HEK293 (cell line): ENCODE data around the gene PSMD8.
A peak's percentile ranks its signal among the peaks of the same experiment; 100 is the strongest.

Experiments used
- CTCF ChIA-PET: fragments of 350-600 bp; formaldehyde crosslinking; extraction: SDS; loops from one replicate; lab custom pipeline; 2021; ENCODE audit warnings: antibody characterized with exemption; lab: Yijun Ruan, JAX
- POLR2A ChIA-PET: fragments of 300-600 bp; formaldehyde crosslinking; extraction: SDS; loops from one replicate; lab custom pipeline; 2020; ENCODE audit warnings: antibody characterized with exemption, inconsistent platforms; lab: Yijun Ruan, JAX
- H3K27ac ChIP-seq: fragments of 200-500 bp; sonication (Bioruptor generic); 2 replicates; pipeline ENCODE4 v1.5.1; 2014; ENCODE audit warnings: low read depth, low read length, control low read depth, inconsistent platforms; ENCODE audit errors: extremely low read depth
- H3K36me3 ChIP-seq, 2 experiments: fragments of 200-500 bp in 1 of 2; sonication (Bioruptor generic) in 1 of 2; 1 replicate in 1 of 2; 2 replicates in 1 of 2; pipeline ENCODE4 v1.5.1; 2014 to 2017; ENCODE audit warnings: inconsistent platforms in 2 of 2, low read length in 2 of 2; ENCODE audit not compliant: control insufficient read depth in 2 of 2, insufficient read depth in 1 of 2
- H3K4me1 ChIP-seq: fragments of 200-500 bp; sonication (Bioruptor generic); 2 replicates; pipeline ENCODE4 v1.5.1; 2014; ENCODE audit warnings: mild to moderate bottlenecking, low read length, inconsistent platforms; ENCODE audit not compliant: control insufficient read depth, insufficient read depth
- H3K4me3 ChIP-seq: 2 replicates; pipeline ENCODE4 v1.5.1; 2011; ENCODE audit warnings: low read depth, mild to moderate bottlenecking, control low read depth, low read length, moderate library complexity
- H3K9me3 ChIP-seq: fragments of 200-500 bp; sonication (Bioruptor generic); 2 replicates; pipeline ENCODE4 v1.5.1; 2014; ENCODE audit warnings: low read depth, low read length, inconsistent platforms; ENCODE audit not compliant: control insufficient read depth, insufficient read depth
- EGR2 ChIP-seq: fragments of 450-650 bp; formaldehyde crosslinking; IDR thresholded peaks from 2 replicates; pipeline ENCODE4 v1.5.1; 2016; ENCODE audit warnings: low read depth, missing biosample characterization, missing genetic modification characterization
- FEZF1 ChIP-seq: fragments of 450-650 bp; formaldehyde crosslinking; IDR thresholded peaks from 2 replicates; pipeline ENCODE4 v1.5.1; 2016; ENCODE audit warnings: missing biosample characterization, missing genetic modification characterization
- OVOL3 ChIP-seq: fragments of 450-650 bp; formaldehyde crosslinking; IDR thresholded peaks from 2 replicates; pipeline ENCODE4 v1.5.1; 2016; ENCODE audit warnings: missing biosample characterization, missing genetic modification characterization
- ZBTB26 ChIP-seq: fragments of 450-650 bp; formaldehyde crosslinking; optimal IDR thresholded peaks from 2 replicates; pipeline ENCODE3; 2016; ENCODE audit warnings: missing biosample characterization, mild to moderate bottlenecking, missing genetic modification characterization
- ZBTB6 ChIP-seq: fragments of 450-650 bp; formaldehyde crosslinking; IDR thresholded peaks from 2 replicates; pipeline ENCODE4 v1.5.1; 2017; ENCODE audit warnings: missing biosample characterization, missing genetic modification characterization
- ZEB2 ChIP-seq: fragments of 450-650 bp; formaldehyde crosslinking; IDR thresholded peaks from 2 replicates; pipeline ENCODE4 v1.5.1; 2016; ENCODE audit warnings: missing biosample characterization, missing genetic modification characterization
- ZFP37 ChIP-seq: fragments of 450-650 bp; formaldehyde crosslinking; IDR thresholded peaks from 2 replicates; pipeline ENCODE4 v1.5.1; 2016; ENCODE audit warnings: missing biosample characterization, missing genetic modification characterization
- ZNF121 ChIP-seq: fragments of 450-650 bp; formaldehyde crosslinking; IDR thresholded peaks from 2 replicates; pipeline ENCODE4 v1.5.1; 2016; ENCODE audit warnings: missing biosample characterization, missing genetic modification characterization
- ZNF16 ChIP-seq: fragments of 450-650 bp; formaldehyde crosslinking; IDR thresholded peaks from 2 replicates; pipeline ENCODE4 v1.5.1; 2016; ENCODE audit warnings: low read depth, missing biosample characterization, missing genetic modification characterization
- ZNF221 ChIP-seq: fragments of 450-650 bp; formaldehyde crosslinking; IDR thresholded peaks from 2 replicates; pipeline ENCODE4 v1.5.1; 2017; ENCODE audit warnings: missing biosample characterization, missing genetic modification characterization, borderline replicate concordance
- ZNF404 ChIP-seq: fragments of 450-650 bp; formaldehyde crosslinking; IDR thresholded peaks from 2 replicates; pipeline ENCODE4 v1.5.1; 2017; ENCODE audit warnings: missing biosample characterization, missing genetic modification characterization
- ZNF501 ChIP-seq: fragments of 450-650 bp; formaldehyde crosslinking; IDR thresholded peaks from 2 replicates; pipeline ENCODE4 v1.5.1; 2016; ENCODE audit warnings: missing biosample characterization, missing genetic modification characterization
- ZNF513 ChIP-seq: fragments of 450-650 bp; IDR thresholded peaks from 2 replicates; pipeline ENCODE4 v1.5.1; 2018; ENCODE audit warnings: missing biosample characterization, missing genetic modification characterization
- ZNF518A ChIP-seq: fragments of 450-650 bp; formaldehyde crosslinking; conservative IDR thresholded peaks from 2 replicates; pipeline ENCODE4 v1.5.1; 2016; ENCODE audit warnings: low read depth, missing biosample characterization, missing genetic modification characterization
- ZNF571 ChIP-seq: fragments of 450-650 bp; formaldehyde crosslinking; IDR thresholded peaks from 2 replicates; pipeline ENCODE4 v1.5.0; 2017; ENCODE audit warnings: missing biosample characterization, missing genetic modification characterization
- ZNF621 ChIP-seq: fragments of 450-650 bp; formaldehyde crosslinking; IDR thresholded peaks from 2 replicates; pipeline ENCODE4 v1.5.1; 2017; ENCODE audit warnings: missing biosample characterization, missing genetic modification characterization
- ZNF645 ChIP-seq: fragments of 450-650 bp; formaldehyde crosslinking; IDR thresholded peaks from 2 replicates; pipeline ENCODE4; 2016; ENCODE audit warnings: missing biosample characterization, missing genetic modification characterization
- ZNF704 ChIP-seq: fragments of 450-650 bp; formaldehyde crosslinking; IDR thresholded peaks from 2 replicates; pipeline ENCODE4 v1.5.1; 2016; ENCODE audit warnings: missing biosample characterization, missing genetic modification characterization
- ZNF791 ChIP-seq: fragments of 450-650 bp; formaldehyde crosslinking; IDR thresholded peaks from 2 replicates; pipeline ENCODE4 v1.5.1; 2016; ENCODE audit warnings: missing biosample characterization, missing genetic modification characterization
- ZNF843 ChIP-seq: fragments of 450-650 bp; formaldehyde crosslinking; IDR thresholded peaks from 2 replicates; pipeline ENCODE4 v1.5.1; 2016; ENCODE audit warnings: missing biosample characterization, missing genetic modification characterization
- ZSCAN18 ChIP-seq: fragments of 450-650 bp; formaldehyde crosslinking; IDR thresholded peaks from 2 replicates; pipeline ENCODE4 v1.5.1; 2016; ENCODE audit warnings: missing biosample characterization, missing genetic modification characterization
- ZSCAN30 ChIP-seq: fragments of 450-650 bp; IDR thresholded peaks from 2 replicates; pipeline ENCODE4 v1.5.1; 2018; ENCODE audit warnings: missing biosample characterization, mild to moderate bottlenecking, missing genetic modification characterization, moderate library complexity

Gene PSMD8

GRCh38 chr19:38430931-38431330, 56.6 kb downstream of the PSMD8 start:
- H3K9me3 ChIP-seq: no peaks in the 10 kb centered on the region
- peaks cover 12% of the 10 kb centered on the region for H3K4me1 ChIP-seq
- TF ChIP-seq ZNF221 (tag by site-specific recombination) (no peak), ZNF121 (tag by site-specific recombination) (peak; percentile 95)
- H3K4me3 ChIP-seq: no peak overlapping the region
- H3K36me3 ChIP-seq: no peaks in the 10 kb centered on the region; a peak in 1 of 3 replicates
- H3K27ac ChIP-seq: no peak overlapping the region
- ChIA-PET POLR2A (no interaction called here), CTCF (interaction anchor here (0.6 to 0.7 kb wide), 3 partner anchors 50 to 1172 kb away, joined by 3 read pairs; no protein-coding TSS in a partner anchor)

- H3K4me1 ChIP-seq: peaks cover 12% of the 10 kb centered on the region
- H3K36me3 ChIP-seq: no peaks in the 10 kb centered on the region; a peak in 1 of 3 replicates
- no peaks in the 10 kb centered on the region for H3K9me3 ChIP-seq
- POLR2A ChIA-PET: no interaction called here
- TF ChIP-seq ZNF513: no peak
- TF ChIP-seq ZFP37 (tag by site-specific recombination): no peak
- no peak for TF ChIP-seq EGR2 (tag by site-specific recombination)
- TF ChIP-seq ZNF645 (tag by site-specific recombination): no peak
- TF ChIP-seq ZNF518A (tag by site-specific recombination): no peak
- no peak for TF ChIP-seq ZNF843 (tag by site-specific recombination)
- no peak for TF ChIP-seq ZSCAN18
- TF ChIP-seq ZNF791 (tag by site-specific recombination): no peak
- no peak for TF ChIP-seq OVOL3 (tag by site-specific recombination)
- no peak for TF ChIP-seq ZNF16
- no peak for TF ChIP-seq ZNF404 (tag by site-specific recombination)
- TF ChIP-seq ZEB2 (tag by site-specific recombination): no peak
- no peak for TF ChIP-seq ZNF571 (tag by site-specific recombination)
- no peak for TF ChIP-seq FEZF1
- TF ChIP-seq ZNF621 (tag by site-specific recombination): no peak
- no peak for TF ChIP-seq ZNF704
- TF ChIP-seq ZBTB6 (tag by site-specific recombination): no peak
- TF ChIP-seq ZNF501 (tag by site-specific recombination): no peak
- TF ChIP-seq ZBTB26 (tag by site-specific recombination): no peak
- no peak for TF ChIP-seq ZSCAN30 (tag by site-specific recombination)
- CTCF ChIA-PET: interaction anchor here (1.3 kb wide), 1 partner anchor 31 kb away, joined by 5 read pairs; the partner anchor contains the start of gene FAM98C
- H3K4me3 ChIP-seq: no peak within 1 kb of the TSS
- H3K27ac ChIP-seq: no peak within 1 kb of the TSS
These were observed 58.9 kb downstream of the PSMD8 start, which contains the start of gene RYR1 for GRCh38 chr19:38433268-38433733. Gene RYR1, plus strand, starts transcription at chr19:38433691. Its CDS starts 139 bp downstream, at chr19:38433830.
